ENCODE results near the gene CD22.
A peak's percentile ranks its signal among the peaks of the same experiment; 100 is the strongest.

CD22 gene

GRCh38 chr19:35303357-35303915 is 25.6 kb upstream of the CD22 start:
- Histone ChIP-seq H3K27ac (ENCODE audit: low read depth, low read length) (no peak overlapping the region), H2AK5ac (ENCODE audit: low read length) (no peak overlapping the region), H2AFZ (ENCODE audit: insufficient read depth, low read length, poor library complexity) (no peak overlapping the region), H3K23ac (ENCODE audit: low read length) (no peak overlapping the region), H3K27me3 (ENCODE audit: insufficient read depth, low read length) (no peaks in the 10 kb centered on the region), H3K4me1 (ENCODE audit: control insufficient read depth in 1 of 2, insufficient read depth in 2 of 2, low read length in 2 of 2) (no peaks in the 10 kb centered on the region), H2BK5ac (ENCODE audit: low read depth, low read length, poor library complexity) (no peak overlapping the region), H3K79me1 (ENCODE audit: low read length) (no peaks in the 10 kb centered on the region), H2BK12ac (ENCODE audit: low read length) (no peak overlapping the region), H3K14ac (ENCODE audit: low read length) (no peak overlapping the region), H3K4me3 (ENCODE audit: low read depth, low read length) (no peak overlapping the region), H4K91ac (ENCODE audit: low read depth, low read length) (no peak overlapping the region), H3K4me2 (ENCODE audit: low read length) (no peak overlapping the region), H3K18ac (ENCODE audit: low read length) (no peak overlapping the region), H3K9ac (ENCODE audit: low read length) (no peak overlapping the region), H3K4ac (ENCODE audit: low read depth, low read length) (no peak overlapping the region), H4K12ac (ENCODE audit: low read depth, low read length) (no peak overlapping the region), H3K36me3 (ENCODE audit: control insufficient read depth in 1 of 2, insufficient read depth in 2 of 2, low read length in 2 of 2) (no peaks in the 10 kb centered on the region), H4K8ac (ENCODE audit: low read depth, low read length) (no peak overlapping the region), H3K9me3 (ENCODE audit: insufficient read depth, low read depth, low read length) (peaks cover 9% of the 10 kb centered on the region), H3K79me2 (ENCODE audit: control insufficient read depth, insufficient read depth, low read length, poor library complexity) (no peaks in the 10 kb centered on the region), H2BK120ac (ENCODE audit: insufficient read depth, low read length, poor library complexity) (no peak overlapping the region)
- no CpG with 5 or more reads among the region's 6 CpGs for WGBS (ENCODE audit: extremely low coverage, insufficient coverage, insufficient read length)
- DNase-seq = no peak

GRCh38 chr19:35304036-35304435 is 25.0 kb upstream of the CD22 start:
- no peak overlapping the region for H3K4ac ChIP-seq (ENCODE audit: low read depth, low read length)
- H2BK12ac ChIP-seq (ENCODE audit: low read length) = no peak overlapping the region
- H2AK5ac ChIP-seq (ENCODE audit: low read length) = no peak overlapping the region
- H3K79me1 ChIP-seq (ENCODE audit: low read length) = no peaks in the 10 kb centered on the region
- no peak overlapping the region for H3K27ac ChIP-seq (ENCODE audit: low read depth, low read length)
- no peak overlapping the region for H2BK120ac ChIP-seq (ENCODE audit: insufficient read depth, low read length, poor library complexity)
- H4K8ac ChIP-seq (ENCODE audit: low read depth, low read length) = no peak overlapping the region
- no peak overlapping the region for H4K12ac ChIP-seq (ENCODE audit: low read depth, low read length)
- H3K79me2 ChIP-seq (ENCODE audit: control insufficient read depth, insufficient read depth, low read length, poor library complexity) = no peaks in the 10 kb centered on the region
- no CpG with 5 or more reads among the region's 11 CpGs for WGBS (ENCODE audit: extremely low coverage, insufficient coverage, insufficient read length)
- no peak overlapping the region for H3K23ac ChIP-seq (ENCODE audit: low read length)
- peaks cover 4% of the 10 kb centered on the region for H3K9me3 ChIP-seq (ENCODE audit: insufficient read depth, low read depth, low read length)
- H3K4me2 ChIP-seq (ENCODE audit: low read length) = no peak overlapping the region
- H4K91ac ChIP-seq (ENCODE audit: low read depth, low read length) = no peak overlapping the region
- no peak overlapping the region for H3K9ac ChIP-seq (ENCODE audit: low read length)
- no peak overlapping the region for H2AFZ ChIP-seq (ENCODE audit: insufficient read depth, low read length, poor library complexity)
- no peak for DNase-seq
- H3K4me1 ChIP-seq (ENCODE audit: control insufficient read depth in 1 of 2, insufficient read depth in 2 of 2, low read length in 2 of 2) = peaks cover under 1 to 2% of the 10 kb centered on the region in 2 experiments
- H3K14ac ChIP-seq (ENCODE audit: low read length) = no peak overlapping the region
- no peaks in the 10 kb centered on the region for H3K36me3 ChIP-seq (ENCODE audit: control insufficient read depth in 1 of 2, insufficient read depth in 2 of 2, low read length in 2 of 2)
- no peaks in the 10 kb centered on the region for H3K27me3 ChIP-seq (ENCODE audit: insufficient read depth, low read length)
- H2BK5ac ChIP-seq (ENCODE audit: low read depth, low read length, poor library complexity) = no peak overlapping the region
- H3K4me3 ChIP-seq (ENCODE audit: low read depth, low read length) = no peak overlapping the region
- no peak overlapping the region for H3K18ac ChIP-seq (ENCODE audit: low read length)

GRCh38 chr19:35305181-35305580 is 23.8 kb upstream of the CD22 start:
- Histone ChIP-seq H3K79me2 (ENCODE audit: control insufficient read depth, insufficient read depth, low read length, poor library complexity) (no peaks in the 10 kb centered on the region), H2AK5ac (ENCODE audit: low read length) (no peak overlapping the region), H2AFZ (ENCODE audit: insufficient read depth, low read length, poor library complexity) (no peak overlapping the region), H4K12ac (ENCODE audit: low read depth, low read length) (no peak overlapping the region), H3K4me3 (ENCODE audit: low read depth, low read length) (no peak overlapping the region), H3K4me1 (ENCODE audit: control insufficient read depth in 1 of 2, insufficient read depth in 2 of 2, low read length in 2 of 2) (peaks cover 3 to 8% of the 10 kb centered on the region in 2 experiments), H3K9ac (ENCODE audit: low read length) (no peak overlapping the region), H4K91ac (ENCODE audit: low read depth, low read length) (no peak overlapping the region), H3K14ac (ENCODE audit: low read length) (no peak overlapping the region), H3K4me2 (ENCODE audit: low read length) (no peak overlapping the region), H4K8ac (ENCODE audit: low read depth, low read length) (no peak overlapping the region), H3K9me3 (ENCODE audit: insufficient read depth, low read depth, low read length) (peaks cover 4% of the 10 kb centered on the region), H3K4ac (ENCODE audit: low read depth, low read length) (no peak overlapping the region), H3K18ac (ENCODE audit: low read length) (no peak overlapping the region), H2BK12ac (ENCODE audit: low read length) (no peak overlapping the region), H3K27ac (ENCODE audit: low read depth, low read length) (no peak overlapping the region), H3K27me3 (ENCODE audit: insufficient read depth, low read length) (no peaks in the 10 kb centered on the region), H3K23ac (ENCODE audit: low read length) (no peak overlapping the region), H2BK120ac (ENCODE audit: insufficient read depth, low read length, poor library complexity) (no peak overlapping the region), H3K36me3 (ENCODE audit: control insufficient read depth in 1 of 2, insufficient read depth in 2 of 2, low read length in 2 of 2) (no peaks in the 10 kb centered on the region), H2BK5ac (ENCODE audit: low read depth, low read length, poor library complexity) (no peak overlapping the region), H3K79me1 (ENCODE audit: low read length) (no peaks in the 10 kb centered on the region)
- DNase-seq = no peak
- no CpG with 5 or more reads among the region's 6 CpGs for WGBS (ENCODE audit: extremely low coverage, insufficient coverage, insufficient read length)

- no CpG with 5 or more reads among the region's 20 CpGs for WGBS (ENCODE audit: extremely low coverage, insufficient coverage, insufficient read length)
Measured at GRCh38 chr19:35306473-35307246, 22.3 kb upstream of the CD22 start.

More at GRCh38 chr19:35306473-35307246, 22.3 kb upstream of the CD22 start:
- peaks cover 6 to 13% of the 10 kb centered on the region in 2 experiments for H3K4me1 ChIP-seq (ENCODE audit: control insufficient read depth in 1 of 2, insufficient read depth in 2 of 2, low read length in 2 of 2)
- H3K4me3 ChIP-seq (ENCODE audit: low read depth, low read length) = no peak overlapping the region
- H3K79me1 ChIP-seq (ENCODE audit: low read length) = no peaks in the 10 kb centered on the region
- H3K14ac ChIP-seq (ENCODE audit: low read length) = no peak overlapping the region
- H2BK120ac ChIP-seq (ENCODE audit: insufficient read depth, low read length, poor library complexity) = no peak overlapping the region
- no peak overlapping the region for H2AK5ac ChIP-seq (ENCODE audit: low read length)
- peaks cover 4% of the 10 kb centered on the region for H3K9me3 ChIP-seq (ENCODE audit: insufficient read depth, low read depth, low read length)
- H3K9ac ChIP-seq (ENCODE audit: low read length) = no peak overlapping the region
- no peak overlapping the region for H2BK5ac ChIP-seq (ENCODE audit: low read depth, low read length, poor library complexity)
- H3K18ac ChIP-seq (ENCODE audit: low read length) = no peak overlapping the region
- no peak overlapping the region for H3K23ac ChIP-seq (ENCODE audit: low read length)
- H3K36me3 ChIP-seq (ENCODE audit: control insufficient read depth in 1 of 2, insufficient read depth in 2 of 2, low read length in 2 of 2) = no peaks in the 10 kb centered on the region
- no peak overlapping the region for H3K4me2 ChIP-seq (ENCODE audit: low read length)
- no peak overlapping the region for H2AFZ ChIP-seq (ENCODE audit: insufficient read depth, low read length, poor library complexity)
- H4K8ac ChIP-seq (ENCODE audit: low read depth, low read length) = no peak overlapping the region
- H3K27ac ChIP-seq (ENCODE audit: low read depth, low read length) = no peak overlapping the region
- H3K27me3 ChIP-seq (ENCODE audit: insufficient read depth, low read length) = no peaks in the 10 kb centered on the region
- H2BK12ac ChIP-seq (ENCODE audit: low read length) = no peak overlapping the region
- no peak overlapping the region for H3K4ac ChIP-seq (ENCODE audit: low read depth, low read length)
- no peaks in the 10 kb centered on the region for H3K79me2 ChIP-seq (ENCODE audit: control insufficient read depth, insufficient read depth, low read length, poor library complexity)
- no peak overlapping the region for H4K12ac ChIP-seq (ENCODE audit: low read depth, low read length)
- H4K91ac ChIP-seq (ENCODE audit: low read depth, low read length) = no peak overlapping the region
- DNase-seq = peak; percentile 48 to 76
